A549 (cell line): ENCODE data around the gene CCDC120.

ENCODE experiments used
- CTCF ChIP-seq: fragments of >200 bp; sonication (Bioruptor Twin); formaldehyde crosslinking; IDR thresholded peaks from 3 replicates; pipeline ENCODE4 v1.5.1; 2016
- ESRRA ChIP-seq: fragments of 150-350 bp; IDR thresholded peaks from 2 replicates; pipeline ENCODE4 v1.6.1; 2014; ENCODE audit warnings: mild to moderate bottlenecking, low read length, borderline replicate concordance
- NR3C1 ChIP-seq: fragments of >200 bp; sonication (Bioruptor Twin); formaldehyde crosslinking; IDR thresholded peaks from 3 replicates; pipeline ENCODE4 v1.6.1; 2017
- POLR2A ChIP-seq: IDR thresholded peaks from 2 replicates; pipeline ENCODE4 v1.6.1; 2012; ENCODE audit warnings: mild to moderate bottlenecking, low read length
- RCOR1 ChIP-seq: fragments of 150-350 bp; IDR thresholded peaks from 2 replicates; pipeline ENCODE4 v1.6.1; 2014; ENCODE audit warnings: antibody characterized with exemption, low read length, low read depth

GRCh38 chrX:49064303-49064702, 5.5 kb downstream of the CCDC120 start:
- TF ChIP-seq CTCF (no peak), POLR2A (no peak), ESRRA (no peak), NR3C1 (no peak), RCOR1 (no peak)
